GM19395 (cell line): ENCODE data around the gene NUDT4.
"Not testable (repeated sequence)": the region's sequence is repeated elsewhere in the genome, so short reads cannot be mapped to it uniquely, and the experiment has no call there.

Source experiments
- ATAC-seq: cut with Tn5 transposase; IDR thresholded peaks from one replicate; pipeline ENCODE4 v1.9.1; 2021; ENCODE audit warnings: mild to moderate bottlenecking, moderate library complexity; ENCODE audit not compliant: unreplicated experiment

NUDT4 gene

DNA sequence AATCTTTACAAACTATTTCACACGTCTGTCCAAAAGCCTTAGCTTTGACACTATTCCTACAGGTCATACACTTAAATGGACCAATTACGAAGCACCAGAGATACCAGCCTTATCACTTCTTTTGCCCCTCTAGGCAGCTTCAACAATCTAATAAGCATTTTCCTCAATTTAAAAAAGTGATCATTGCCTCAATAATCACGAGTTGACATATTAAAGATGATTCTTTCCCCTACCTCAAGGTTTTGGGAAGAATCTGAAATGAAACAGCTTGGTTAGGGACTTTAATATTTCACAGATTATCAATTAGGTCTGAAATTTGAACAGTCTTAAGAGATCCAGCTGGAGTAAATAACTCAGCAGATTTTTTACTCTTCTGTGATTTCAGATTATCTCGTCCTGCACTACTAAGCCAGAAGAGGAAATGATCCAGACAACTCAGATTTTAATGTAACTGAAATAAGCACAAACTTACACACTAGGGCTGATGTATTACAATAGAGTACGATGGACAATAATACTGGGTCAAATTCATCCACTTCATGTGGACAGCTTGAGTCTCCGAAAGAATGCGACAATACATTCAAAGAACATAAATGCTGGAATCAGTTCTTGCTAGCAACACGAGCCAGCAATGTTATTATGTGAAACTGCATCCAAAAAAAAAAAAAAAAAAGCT, 48.1 kb downstream of the NUDT4 start:
- no peak for ATAC-seq

DNA sequence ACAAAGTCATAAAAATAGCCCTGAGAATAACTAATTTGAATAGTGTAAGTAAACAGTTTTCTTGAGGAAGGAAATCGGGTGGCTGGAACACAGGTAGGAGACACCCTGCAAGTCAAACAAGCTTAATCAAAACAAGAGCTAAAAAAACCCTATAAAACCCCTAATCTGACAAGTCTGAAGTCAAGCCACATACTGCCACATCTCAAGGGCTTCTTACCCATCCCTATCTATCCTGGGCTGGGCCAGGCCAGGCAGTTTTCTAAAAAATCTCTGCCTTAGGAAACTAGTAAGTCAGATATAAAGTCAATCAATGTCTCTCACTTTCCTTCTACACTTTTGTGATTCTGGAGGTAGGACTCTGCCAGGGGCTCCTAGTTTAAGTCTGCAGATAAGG, 48.7 kb downstream of the NUDT4 start:
- ATAC-seq, result no peak

DNA sequence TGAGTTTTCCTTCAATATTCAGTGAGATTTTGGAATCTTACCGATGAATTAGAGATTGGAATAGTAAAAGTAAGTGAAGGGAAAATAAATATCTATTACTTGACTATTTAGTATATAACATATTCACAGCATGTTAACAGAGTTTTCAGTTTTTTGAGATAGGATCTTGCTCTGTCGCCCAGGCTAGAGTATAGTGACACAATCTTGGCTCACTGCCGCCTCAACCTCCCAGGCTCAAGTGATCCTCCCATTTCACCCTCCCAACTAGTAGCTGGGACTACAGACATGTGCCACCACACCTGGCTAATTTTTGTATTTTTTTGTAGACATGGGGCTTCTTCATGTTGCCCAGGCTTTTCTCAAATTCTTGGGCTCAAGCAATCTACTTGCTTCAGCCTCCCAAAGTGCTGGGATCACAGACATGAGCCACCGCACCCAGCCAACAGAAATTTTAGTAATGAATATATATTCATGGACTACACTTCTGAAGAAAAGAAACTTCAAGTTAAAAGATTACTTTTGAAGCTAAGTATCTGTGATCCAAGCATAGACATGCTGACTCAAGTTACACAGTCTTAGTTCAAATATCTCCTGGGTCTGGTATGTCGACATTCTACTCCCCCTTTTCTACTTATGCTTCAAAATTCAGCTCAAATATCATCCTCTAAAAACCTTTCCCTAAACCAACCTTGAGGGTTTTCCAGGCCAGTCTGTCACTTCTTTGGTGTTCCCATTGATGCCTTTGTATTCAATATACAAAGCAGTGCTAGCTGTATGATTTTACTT, 50.2 kb downstream of the NUDT4 start:
- ATAC-seq, result no peak

DNA sequence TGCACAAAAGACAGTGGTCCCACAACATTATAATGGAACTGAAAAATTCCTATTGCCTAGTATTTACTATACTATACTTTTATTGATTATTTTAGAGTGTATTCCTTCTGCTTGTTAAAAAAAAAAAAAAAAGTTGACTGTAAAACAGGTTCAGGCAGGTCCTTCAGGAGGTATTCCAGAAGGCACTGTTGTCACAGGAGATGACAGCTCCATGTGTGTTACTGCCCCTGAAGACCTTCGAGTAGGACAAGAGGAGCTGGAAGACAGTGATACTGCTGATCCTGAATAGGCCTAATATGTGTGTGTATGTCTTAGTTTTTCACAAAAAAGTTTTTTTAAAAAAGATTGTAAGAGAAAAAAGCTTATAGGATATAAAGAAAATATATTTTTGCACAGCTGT, 51.7 kb downstream of the NUDT4 start:
- ATAC-seq, result no peak

DNA sequence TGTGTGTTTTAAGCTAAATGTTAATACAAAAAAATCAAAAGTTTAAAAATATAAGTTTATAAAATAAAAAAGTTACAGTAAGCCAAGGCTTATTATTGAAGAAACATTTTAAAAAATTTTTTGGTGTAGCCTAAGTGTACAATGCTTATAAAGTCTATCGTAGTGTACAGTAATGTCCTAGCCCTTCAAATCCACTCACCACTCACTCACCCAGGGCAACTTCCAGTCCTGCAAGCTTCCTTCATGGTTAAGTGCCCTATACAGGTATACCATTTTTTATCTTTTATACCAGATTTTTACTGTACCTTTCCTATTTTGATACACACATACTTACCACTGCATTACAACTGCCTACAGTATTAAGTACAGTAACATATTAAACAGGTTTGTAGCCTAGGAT, 52.1 kb downstream of the NUDT4 start:
- no peak for ATAC-seq

DNA sequence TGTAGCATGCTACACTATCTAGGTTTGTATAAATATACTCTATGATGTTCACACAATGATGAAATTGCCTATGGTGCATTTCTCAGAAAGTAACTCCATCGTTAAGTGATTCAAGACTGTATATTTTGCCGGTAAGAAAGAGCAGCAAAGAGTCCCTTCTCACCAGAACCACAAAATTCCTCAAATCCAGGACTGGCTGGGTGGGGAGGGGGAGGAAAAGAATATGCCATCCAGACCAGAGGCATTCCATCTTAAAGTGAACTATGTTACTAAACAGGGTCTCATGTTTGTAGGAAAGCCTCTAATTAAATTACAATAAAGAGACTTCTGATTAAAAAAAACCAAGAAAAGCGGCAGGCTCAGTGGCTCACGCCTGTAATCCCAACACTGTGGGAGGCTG, 52.6 kb downstream of the NUDT4 start:
- no peak for ATAC-seq

DNA sequence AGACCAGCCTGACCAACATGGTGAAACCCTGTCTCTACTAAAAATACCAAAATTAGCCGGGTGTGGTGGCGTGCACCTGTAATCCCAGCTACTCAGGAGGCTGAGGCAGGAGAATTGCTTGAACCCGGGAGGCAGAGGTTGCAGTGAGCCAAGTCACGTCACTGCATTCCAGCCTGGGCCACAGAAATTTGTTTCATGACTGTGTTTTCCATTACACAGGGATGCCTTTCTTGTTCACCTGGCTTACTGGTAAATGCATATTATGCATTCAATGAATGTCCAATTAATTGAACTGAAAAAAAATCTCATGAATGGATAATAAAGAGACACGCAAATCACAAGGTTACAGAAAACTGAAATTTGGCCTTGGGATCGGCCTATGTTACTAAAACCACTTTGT, 54.3 kb downstream of the NUDT4 start:
- not testable (repeated sequence) for ATAC-seq

DNA sequence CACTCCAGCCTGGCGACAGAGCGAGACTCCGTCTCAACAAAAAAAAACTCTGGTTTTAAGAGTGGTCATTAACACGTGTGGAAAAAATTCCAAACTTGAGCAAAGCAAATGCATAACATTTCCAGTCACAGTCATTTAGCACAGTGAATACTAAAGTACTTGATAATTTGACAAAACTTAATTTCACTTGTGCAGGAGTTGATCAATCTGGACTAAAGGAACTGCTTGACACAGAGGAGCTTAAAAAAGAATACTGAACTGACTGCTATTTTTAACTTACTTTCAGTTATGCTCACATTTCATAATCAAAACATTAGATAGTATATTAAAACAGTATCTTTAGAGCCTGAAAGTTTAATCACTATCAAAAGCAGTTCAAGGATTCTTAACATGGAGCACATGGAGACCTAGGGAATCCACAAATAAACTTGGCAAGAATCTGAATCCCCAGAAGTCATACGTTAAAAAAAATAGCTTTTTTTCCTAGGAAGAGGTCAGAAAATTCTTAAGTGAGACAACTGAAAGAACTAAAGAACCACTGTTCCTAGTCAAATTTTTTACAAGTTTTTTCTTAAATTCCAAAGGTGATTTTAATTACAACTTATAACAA, 56.6 kb downstream of the NUDT4 start:
- no peak for ATAC-seq

DNA sequence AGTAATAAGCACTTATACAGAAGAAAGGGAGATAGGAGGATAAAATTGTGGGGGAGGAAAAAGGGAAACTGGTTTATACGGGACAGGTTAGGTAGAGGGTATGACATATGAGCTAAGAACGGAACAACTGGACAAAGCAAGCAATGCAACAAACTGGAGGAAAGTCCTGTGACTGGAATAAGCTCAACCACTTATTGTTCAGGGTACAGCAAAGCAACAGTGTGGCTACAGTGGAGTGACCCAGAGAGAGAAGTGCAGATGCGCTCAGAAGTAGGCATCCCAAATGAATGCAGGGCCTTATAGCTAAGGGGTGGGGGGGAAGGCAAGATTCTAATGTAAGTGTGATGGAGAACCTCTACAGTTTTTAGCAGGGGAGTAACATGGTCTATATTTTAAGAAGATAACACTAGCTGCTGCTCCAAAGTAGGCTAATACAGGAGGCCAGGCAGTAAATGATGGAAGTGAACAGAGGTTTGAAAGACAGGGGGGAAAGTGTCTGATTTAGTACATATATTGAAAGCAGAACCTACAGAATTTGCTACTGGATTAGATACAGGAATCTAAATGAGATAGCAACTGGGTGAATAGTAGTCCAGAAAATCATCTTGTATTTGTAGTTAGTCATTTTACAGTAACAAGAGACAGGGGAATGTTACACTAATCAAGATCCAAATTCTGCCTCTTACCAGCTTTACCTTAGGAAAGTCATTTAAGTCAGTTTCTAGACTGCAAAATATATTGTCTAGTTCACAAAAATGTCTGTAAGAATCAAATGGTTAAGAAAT, 60.7 kb downstream of the NUDT4 start:
- ATAC-seq, result no peak

DNA sequence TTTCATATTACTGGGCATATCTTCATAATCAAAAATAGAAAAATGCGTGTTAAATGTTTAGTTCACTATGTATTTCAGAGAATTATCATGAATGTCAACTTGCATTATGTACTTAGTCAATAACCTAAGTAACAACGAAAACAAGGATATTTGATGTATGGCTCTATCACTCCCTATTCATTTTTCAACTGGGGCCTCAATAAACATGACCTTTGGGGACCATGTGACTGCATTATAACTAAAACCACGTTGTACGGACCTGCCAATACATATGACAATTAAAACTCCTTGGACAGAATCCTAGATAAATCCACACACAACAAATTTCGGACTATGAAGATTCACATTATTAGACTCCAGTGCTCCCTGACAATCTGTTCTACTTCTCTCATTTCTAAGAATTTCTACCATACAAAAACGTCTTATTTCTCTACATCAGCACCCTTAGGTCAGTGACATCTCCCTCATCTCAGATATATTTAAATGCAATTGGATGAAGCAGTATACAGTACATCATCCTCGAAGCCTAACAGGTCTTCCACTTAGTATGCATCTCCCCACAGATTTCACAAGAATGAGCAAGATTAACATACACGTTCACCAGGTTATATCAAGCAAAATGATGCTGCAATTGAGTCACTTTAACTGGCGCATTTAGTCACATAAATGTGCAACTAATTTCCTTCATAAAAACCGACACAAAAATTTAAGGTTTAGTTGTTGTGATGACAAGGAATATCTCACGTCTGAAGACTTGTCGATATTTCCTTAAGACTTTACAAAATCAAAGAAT, 62.5 kb downstream of the NUDT4 start:
- ATAC-seq, result no peak

DNA sequence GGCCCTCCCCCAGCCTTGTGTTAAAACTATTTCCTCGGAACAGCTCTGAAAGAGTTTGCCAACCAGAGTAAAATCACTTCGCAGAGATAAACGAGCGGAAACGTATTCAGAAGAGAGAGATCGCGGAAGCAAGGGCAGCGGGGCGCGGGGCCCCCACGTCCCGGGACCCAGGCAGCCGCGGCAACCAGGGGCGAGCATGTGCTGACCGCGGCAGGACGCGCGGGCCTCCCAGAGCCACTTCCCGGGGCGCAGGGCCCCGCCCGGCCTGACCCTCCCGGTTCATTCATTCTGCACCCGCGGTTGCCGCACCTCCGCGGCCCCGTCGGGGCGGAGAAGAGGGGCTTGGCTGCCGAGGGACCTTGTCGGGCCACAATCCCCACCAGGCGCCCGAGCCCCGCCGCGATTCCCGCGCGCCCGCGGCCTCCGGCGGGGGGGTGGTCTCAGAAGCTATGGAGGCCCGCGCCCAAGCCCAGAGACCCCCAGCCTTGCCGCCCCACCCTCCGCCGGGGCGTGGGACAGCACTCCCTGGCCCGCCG, 63.4 kb downstream of the NUDT4 start:
- peak; percentile 5 for ATAC-seq

DNA sequence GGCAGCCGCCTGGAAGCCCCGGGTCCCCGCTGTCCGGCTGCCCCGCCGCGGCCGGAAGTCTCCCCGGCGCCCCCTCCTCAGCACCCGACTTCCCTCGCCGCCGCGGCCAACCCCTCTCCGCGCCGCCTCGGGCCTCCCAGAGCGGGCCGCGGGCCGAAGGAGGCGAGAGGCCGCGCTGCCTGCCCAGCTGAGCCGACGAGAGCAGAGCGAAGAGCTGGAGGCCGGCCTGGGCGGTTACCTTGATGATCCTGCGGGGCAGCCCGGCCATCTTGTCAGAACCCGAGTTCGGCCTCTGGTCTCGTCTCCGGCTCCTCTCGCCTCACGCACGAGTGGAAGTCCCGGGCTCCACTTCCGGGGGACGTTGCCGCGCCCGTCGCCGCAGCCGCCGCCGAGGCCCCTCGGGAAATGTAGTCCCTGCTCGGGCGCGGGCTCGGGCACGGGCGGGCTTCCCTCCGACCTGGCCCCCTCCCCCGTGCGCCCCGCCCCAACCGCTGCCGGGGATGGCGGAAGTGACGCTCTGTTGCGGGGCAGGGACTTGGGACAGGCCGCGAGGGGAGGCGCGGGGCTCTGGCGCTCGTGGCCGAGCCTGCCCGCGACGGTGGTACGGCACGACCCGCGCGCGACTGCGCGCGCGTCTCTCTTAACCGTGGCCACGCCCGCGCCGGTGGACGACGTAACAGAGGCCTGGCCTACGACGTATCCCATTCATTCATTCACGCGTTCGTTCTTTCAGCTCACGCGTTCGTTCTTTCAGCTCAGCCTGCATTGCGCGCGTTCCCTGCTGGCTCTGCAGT, 64.1 kb downstream of the NUDT4 start, which contains the start of gene UBE2N:
Gene UBE2N, minus strand, starts transcription at position 331 of the 794 bp plus-strand sequence. Its CDS starts 63 bp downstream, at position 268.
- peak; percentile 81 for ATAC-seq

DNA sequence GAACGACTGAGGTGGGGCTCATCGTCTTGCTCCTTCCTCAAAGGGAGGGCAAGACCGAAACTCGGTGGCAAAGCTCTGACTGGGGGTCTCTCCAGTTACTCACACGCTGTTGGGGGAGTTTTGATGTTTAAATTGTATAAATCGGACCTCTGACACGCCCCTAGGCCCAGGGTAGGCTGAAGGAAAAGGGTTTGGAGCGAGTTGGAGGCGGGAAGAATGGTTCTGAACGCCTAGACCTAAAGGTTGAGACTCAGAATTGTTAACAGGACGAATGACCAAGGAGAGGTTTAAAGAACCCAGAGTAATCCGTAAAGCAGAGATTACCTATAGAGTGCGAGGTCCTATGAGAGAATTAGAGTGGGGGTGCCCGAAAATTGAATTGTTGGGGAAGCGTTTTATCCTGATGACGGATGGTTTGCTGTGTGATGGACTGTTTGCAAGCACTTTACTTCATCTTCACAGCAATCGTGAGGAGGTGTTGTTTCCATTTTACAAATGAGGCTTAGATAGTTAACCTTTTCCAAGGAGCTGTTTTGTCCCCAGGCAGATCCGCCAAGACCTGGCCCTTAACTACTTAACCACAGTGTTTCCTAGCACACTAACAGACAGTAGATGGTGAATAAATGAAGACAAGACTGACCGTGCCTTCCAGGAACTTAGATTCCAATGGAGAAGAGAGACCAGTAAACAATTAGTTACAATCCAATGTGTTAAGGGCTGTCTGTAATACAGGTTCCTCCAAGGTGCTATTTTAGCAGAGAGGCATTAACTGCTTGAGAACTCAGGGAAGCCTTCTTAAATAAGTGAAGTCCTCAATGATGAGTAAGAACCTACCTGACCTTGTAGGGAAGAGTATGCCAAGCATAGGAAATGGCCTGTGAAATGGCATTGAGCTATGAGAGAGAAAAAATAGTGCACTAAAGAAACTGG, 65.0 kb downstream of the NUDT4 start:
- no peak for ATAC-seq

DNA sequence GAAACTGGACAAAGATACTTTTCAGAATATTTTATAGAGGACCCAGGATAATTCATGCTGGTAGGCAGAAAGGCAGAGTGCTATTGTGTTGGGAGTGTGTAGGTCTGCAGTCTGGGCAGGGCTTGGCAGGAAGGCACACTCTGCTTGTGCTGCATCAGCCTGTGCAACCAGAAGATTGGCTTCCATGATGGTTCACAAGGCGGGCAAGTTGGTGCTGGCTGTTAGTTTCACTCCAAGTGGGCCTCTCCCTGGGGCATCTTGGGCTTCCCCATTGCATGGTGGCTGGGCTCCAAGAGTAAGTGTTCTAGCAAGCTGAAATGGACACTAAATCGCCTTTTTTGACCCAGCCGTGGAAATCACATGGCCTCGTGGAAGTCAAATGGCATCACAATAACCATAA, 65.9 kb downstream of the NUDT4 start:
- ATAC-seq, result no peak

DNA sequence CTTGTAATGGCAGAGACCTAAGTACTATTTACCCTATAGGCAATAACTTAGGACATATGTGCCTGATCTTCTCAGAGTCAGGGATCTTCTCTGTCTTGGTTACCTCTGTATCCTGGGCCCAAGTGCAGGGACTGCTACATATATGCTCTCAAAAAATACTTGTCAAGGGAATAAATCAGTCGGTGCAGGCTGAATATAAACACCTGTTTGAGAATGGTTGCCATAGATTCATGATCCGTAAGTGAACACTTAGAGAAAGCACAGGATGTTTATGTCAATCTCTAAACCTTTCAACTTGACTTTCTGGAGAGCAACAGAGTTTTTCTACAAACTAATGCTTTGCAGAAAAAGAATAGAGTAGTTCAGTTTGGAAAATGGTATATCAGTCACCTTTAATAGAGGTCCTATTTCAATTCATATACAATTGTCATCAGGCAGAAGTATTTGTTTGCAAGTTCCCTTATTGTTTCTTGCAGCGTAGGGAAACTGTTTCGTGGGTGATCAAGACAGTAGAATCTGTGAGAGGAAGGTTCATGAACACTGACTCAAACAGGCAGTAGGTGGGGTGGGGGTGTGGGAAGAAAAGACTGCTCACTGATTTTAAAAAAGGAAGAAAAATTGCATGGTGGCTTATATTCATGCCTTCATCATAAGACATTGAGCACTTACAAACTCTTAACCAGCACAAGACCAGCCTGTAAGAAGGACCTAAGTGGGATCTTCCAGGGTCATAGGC, 70.0 kb downstream of the NUDT4 start:
- ATAC-seq, result no peak

DNA sequence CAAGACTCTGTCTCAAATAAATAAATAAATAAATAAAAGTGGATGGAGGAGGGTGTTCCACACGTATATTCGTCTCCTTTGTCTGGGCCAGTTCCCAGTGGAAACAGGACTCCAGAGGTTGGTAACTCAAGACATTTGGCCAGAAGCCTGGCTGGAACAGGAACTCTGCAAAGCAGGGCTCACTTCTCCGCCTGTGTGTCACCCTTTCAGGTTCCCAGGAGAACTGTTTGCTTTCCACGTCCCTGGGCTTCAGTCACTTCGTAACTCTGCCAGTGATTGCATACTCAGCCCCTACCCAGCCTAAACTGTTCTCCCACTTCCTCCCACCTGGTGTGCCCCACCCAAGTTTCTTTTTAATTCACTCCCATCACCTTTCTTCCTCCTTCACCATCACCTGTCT, 71.1 kb downstream of the NUDT4 start:
- ATAC-seq, result no peak

DNA sequence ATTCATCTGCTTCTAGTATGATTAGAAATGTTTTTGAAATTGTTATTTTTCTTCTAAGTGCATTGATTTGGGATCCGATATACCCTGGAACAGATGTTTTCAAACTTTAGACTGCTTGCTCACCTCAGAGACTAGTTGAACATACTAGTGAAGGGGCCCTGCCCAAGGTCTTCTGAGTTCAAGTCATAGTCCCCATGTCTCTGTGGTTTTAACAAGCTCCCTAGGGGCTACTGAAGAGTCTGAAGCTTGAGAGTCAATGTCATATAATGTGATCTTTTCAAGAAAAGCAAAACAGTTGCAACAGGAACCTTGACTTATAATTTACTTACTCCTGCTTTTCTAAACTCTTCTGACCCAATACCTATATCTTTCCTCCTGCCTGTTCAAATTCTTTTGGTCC, 71.6 kb downstream of the NUDT4 start:
- ATAC-seq, result peak; percentile 77
